GM10248 (cell line): ENCODE data around the gene NFIA.

Experiments
- CTCF ChIA-PET: fragments of 300-600 bp; sonication (Branson Sonifier 250); formaldehyde crosslinking; extraction: SDS; loops from one replicate; lab custom pipeline; 2021; ENCODE audit warnings: antibody characterized with exemption; lab: Yijun Ruan, JAX
- POLR2A ChIA-PET: fragments of 350-650 bp; sonication (Branson Sonifier 250); formaldehyde crosslinking; extraction: SDS; loops from one replicate; lab custom pipeline; 2020; ENCODE audit warnings: antibody characterized with exemption; lab: Yijun Ruan, JAX
- DNase-seq: peaks from one replicate; pipeline ENCODE4 v3.0.0; 2012; ENCODE audit errors: extremely low spot score
- CTCF ChIP-seq: IDR thresholded peaks from 2 replicates; pipeline ENCODE4 v1.5.1; 2012; ENCODE audit warnings: mild to moderate bottlenecking, low read depth; ENCODE audit errors: extremely low read depth, missing control alignments, control extremely low read depth

The NFIA gene

GRCh38 chr1:61432616-61433388, 350.4 kb downstream of the NFIA start:
- no peak for TF ChIP-seq CTCF
- DNase-seq: no peak
- ChIA-PET CTCF (interaction anchor here (1.0 kb wide), 1 partner anchor 13 kb away, joined by 3 read pairs; no protein-coding TSS in a partner anchor), POLR2A (no interaction called here)

GRCh38 chr1:61433646-61434045, 351.3 kb downstream of the NFIA start:
- CTCF ChIA-PET: interaction anchor here (1.0 kb wide), 1 partner anchor 14 kb away, joined by 3 read pairs; no protein-coding TSS in a partner anchor
- no peak for TF ChIP-seq CTCF
- DNase-seq: no peak
- POLR2A ChIA-PET: no interaction called here

GRCh38 chr1:61434276-61434675, 351.9 kb downstream of the NFIA start:
- no peak for DNase-seq
- POLR2A ChIA-PET: no interaction called here
- CTCF ChIA-PET: no interaction called here
- TF ChIP-seq CTCF: no peak

GRCh38 chr1:61435226-61435625, 352.9 kb downstream of the NFIA start:
- CTCF ChIA-PET: no interaction called here
- TF ChIP-seq CTCF: no peak
- POLR2A ChIA-PET: no interaction called here
- DNase-seq: no peak

- no peak for TF ChIP-seq CTCF
- DNase-seq: no peak
- ChIA-PET POLR2A (no interaction called here), CTCF (no interaction called here)
Measured at GRCh38 chr1:61436016-61436415, 353.7 kb downstream of the NFIA start.

GRCh38 chr1:61436491-61437120, 354.2 kb downstream of the NFIA start:
- ChIA-PET POLR2A (no interaction called here), CTCF (interaction anchor here (1.2 kb wide), 1 partner anchor 10 kb away, joined by 3 read pairs; no protein-coding TSS in a partner anchor)
- no peak for TF ChIP-seq CTCF
- DNase-seq: no peak
